Measurements from ENCODE around the gene TRIM29.

DNA sequence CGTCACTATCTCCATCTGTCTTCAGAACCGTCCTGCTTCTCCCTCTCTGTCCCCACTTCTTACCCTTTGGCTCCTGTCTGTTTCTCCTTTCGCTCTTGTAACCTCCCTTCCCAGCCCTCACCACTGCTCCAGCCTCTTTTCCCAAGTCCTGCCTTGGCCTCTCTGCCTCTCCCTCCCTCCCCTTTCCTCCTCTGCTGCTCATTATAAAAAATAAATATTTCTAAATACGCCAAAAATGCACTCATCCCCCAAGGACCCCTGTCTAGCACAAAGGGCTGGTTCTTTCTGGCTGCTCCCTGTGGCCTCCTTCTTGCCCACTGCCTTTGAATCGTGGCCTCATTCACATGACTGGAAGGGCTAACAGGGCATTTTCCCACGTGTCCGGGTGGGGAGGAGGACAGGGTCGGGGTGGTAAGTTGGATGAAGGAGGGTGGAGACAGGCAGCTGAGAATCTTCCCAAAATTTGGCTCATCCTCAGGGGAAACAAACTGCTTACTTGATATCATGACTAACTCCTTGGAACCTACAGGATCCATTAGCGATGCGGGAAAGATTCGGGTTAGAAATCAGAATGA is 46.5 kb upstream of the TRIM29 start:
- TF ChIP-seq, protein P1, sequence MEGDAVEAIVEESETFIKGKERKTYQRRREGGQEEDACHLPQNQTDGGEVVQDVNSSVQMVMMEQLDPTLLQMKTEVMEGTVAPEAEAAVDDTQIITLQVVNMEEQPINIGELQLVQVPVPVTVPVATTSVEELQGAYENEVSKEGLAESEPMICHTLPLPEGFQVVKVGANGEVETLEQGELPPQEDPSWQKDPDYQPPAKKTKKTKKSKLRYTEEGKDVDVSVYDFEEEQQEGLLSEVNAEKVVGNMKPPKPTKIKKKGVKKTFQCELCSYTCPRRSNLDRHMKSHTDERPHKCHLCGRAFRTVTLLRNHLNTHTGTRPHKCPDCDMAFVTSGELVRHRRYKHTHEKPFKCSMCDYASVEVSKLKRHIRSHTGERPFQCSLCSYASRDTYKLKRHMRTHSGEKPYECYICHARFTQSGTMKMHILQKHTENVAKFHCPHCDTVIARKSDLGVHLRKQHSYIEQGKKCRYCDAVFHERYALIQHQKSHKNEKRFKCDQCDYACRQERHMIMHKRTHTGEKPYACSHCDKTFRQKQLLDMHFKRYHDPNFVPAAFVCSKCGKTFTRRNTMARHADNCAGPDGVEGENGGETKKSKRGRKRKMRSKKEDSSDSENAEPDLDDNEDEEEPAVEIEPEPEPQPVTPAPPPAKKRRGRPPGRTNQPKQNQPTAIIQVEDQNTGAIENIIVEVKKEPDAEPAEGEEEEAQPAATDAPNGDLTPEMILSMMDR (IDR thresholded peaks at IDR 0.05), result no peak
- no peak for TF ChIP-seq POLR2A (IDR thresholded peaks at IDR 0.05)
